CD4-positive, alpha-beta T cell treated with Interleukin-17A for 4 hours (primary cell): ENCODE data around the gene RASEF.
"Not testable (repeated sequence)": the region's sequence is repeated elsewhere in the genome, so short reads cannot be mapped to it uniquely, and the experiment has no call there.

Source experiments
- DNase-seq: peaks from one replicate; pipeline ENCODE4 v3.0.0-alpha.2; 2020; ENCODE audit warnings: mixed read lengths

Gene RASEF

DNA sequence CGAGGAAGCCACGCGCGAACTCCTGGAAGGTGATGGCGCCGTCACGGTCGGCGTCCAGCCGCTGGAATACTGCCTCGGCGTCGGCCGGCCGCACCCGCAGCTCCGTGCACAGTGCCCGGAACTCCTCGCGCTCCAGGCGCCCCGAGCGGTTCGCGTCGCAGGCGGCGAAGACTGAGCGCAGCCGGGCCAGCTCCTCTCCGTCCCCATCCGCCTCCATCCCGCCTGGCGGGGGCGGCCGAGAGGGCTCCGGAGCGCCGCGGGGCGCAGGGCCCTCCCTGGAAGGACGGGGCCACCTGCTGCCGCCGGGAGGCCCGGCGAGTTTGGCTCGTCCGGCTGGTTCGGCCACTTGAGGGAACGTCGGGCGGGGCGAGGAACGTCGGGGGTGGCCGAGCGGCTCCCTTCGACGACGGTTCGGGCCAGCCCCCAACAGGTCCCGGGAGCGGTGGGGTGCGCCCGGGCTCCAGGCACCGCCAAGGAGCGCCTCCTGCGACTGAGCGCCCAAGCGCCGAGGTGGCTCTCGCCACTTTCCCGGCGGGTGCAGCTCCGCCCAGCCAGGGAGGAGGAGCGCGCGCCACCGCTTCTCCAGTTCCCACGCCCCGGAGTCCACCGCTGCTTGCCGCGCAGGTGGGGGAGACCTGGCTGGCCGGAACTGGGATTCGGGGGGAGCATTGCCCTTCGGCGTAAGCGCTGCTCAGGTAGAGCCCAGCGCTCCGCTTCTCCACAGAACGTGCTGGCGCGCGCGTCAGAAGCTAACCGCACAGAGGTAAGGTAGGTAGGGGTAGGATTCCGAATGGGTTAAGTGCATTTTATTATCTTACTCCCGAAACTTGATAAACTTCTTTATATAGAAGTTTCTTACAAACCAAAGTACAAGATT, at the start of gene RASEF:
Gene RASEF, minus strand, starts transcription at position 492 of the 877 bp plus-strand sequence. Its CDS starts 275 bp downstream, at position 217.
- no peak for DNase-seq

DNA sequence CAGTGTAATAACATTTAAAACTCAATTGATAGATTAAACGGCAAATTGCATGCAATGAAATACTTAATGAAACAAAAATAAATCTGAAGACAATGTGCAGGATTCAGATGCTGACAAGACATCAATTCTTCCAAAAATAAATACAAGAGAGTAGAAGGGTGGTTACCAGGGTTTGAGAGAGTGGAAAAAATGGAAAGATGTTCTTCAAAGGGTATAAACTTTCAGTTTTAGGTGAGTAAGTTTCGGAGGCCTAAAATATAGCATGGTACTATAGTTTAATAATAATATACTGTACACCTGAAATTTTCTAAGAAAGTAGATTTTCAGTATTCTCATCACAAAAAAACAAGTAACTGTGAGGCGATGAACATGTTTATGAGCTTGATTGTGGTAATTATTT, 48.2 kb upstream of the RASEF start:
- no peak for DNase-seq

DNA sequence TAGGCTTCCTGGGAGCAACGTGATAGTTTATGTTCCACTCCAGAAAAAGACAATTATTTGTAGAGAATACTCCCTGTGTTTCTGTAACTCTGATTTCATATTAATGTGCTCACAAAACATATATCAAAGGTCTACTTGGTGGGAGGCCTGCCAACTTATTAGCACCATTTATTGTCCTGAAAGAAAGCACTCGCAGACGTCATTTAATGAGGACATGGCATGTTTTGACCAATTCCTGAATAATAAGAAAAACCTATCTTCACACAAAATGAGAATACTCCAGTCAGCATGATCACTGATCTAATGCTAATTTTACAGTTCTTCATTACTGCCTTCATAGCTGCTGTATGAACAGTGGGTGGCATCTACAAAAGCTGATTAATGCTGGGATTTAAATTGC, 46.4 kb upstream of the RASEF start:
- DNase-seq, result no peak

DNA sequence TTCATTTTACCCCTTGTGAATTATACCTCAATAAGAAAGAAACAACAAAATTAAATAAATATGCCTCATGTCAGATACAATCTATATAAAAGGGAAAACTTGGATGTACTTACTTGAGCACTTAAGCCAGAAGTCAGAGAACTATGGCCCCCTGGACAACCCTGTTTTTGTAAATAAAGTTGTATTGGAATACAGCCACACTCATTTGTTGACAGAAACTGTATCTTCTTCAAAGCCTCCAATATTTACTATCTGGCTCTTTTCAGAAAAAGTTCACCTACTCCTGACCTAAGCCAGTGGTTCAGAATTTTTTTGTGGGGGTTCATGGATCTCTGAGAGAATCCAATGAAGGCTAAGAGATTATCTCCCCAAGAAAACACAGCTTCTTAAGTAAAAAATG, 45.3 kb upstream of the RASEF start:
- no peak for DNase-seq

DNA sequence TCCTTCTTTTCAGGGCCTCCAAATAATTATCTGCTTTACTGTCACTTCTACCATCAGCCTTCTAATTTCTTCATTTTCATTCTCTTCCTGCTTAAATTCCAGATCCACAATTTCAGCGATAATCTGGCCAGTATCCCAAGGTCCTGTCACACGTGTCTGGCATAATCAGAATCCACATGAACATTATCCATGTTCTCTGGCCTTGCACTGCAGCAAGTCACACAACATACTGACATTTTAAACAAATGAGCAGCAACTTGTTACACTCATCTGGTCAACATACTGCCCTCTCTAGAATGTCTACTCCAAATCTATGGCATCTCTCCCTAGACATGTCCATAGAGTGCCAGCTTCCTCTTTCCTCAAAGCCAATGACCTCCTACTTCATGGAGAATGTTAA, 43.8 kb upstream of the RASEF start:
- no peak for DNase-seq

DNA sequence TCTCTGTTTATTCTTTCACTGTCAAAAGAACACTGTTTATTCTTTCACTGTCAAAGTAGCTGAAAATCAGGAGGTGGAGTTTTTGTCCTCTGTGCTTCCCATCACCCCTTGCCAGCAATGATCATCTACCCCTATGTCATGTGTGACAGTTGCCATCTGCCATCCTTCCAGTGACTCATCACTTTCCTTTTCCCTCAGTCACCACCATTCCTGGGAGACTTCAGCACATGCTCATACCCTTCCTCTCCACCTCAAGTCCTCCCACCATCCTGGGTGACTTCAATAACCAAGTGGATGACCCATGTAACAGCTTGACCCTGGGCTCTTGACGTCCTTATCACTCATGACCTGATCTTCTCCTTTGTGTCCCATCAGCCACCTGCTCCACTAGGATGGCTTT, 43.3 kb upstream of the RASEF start:
- no peak for DNase-seq

DNA sequence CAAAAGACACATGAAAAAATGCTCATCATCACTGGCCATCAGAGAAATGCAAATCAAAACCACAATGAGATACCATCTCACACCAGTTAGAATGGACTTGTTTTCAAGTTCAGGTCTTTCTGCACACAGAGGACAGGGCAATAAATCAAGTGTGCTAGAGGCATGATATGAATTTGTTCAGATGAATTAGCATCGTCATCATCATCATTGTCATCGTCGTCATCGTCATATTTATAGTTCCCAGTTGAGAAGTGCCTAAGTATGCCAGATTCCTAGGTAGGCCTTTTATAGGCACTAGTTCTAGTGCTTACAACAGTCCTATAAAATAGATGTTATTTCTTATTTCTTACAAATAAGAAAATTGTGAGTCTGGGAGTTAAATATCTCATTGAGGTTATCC, 34.7 kb upstream of the RASEF start:
- DNase-seq, result no peak

DNA sequence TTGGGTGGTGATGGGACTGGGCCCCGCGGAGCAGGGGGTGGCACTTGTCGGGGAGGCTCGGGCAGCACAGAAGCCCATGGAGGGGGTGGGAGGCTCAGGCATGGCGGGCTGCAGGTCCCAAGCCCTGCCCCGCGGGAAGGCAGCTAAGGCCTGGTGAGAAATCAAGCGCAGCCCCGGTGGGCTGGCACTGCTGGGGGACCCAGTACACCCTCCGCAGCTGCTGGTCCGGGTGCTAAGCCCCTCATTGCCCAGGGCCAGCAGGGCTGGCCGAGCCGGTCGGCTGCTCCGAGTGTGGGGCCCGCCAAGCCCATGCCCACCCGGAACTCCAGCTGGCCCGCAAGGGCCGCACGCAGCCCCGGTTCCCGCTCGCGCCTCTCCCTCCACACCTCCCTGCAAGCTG, 30.4 kb upstream of the RASEF start:
- DNase-seq, result not testable (repeated sequence)

DNA sequence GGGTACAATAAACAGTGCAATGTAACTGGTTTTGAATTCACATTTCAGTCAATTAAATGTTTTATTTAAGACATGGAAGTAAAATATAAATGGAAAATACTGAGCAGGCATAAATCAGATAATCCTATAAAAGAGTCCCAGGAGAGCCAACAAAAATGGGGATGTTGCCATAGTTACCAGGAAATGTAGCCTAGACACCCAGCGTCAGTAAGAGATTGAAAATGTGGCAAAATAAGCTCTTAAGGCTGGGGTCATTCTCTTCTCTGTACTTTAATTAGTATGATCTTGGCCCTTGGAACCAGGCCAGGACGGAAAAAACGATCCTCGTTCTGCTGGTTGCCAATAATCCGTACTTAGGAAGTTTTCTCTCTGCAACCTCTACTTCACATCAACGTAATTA, 18.9 kb upstream of the RASEF start:
- DNase-seq, result no peak

DNA sequence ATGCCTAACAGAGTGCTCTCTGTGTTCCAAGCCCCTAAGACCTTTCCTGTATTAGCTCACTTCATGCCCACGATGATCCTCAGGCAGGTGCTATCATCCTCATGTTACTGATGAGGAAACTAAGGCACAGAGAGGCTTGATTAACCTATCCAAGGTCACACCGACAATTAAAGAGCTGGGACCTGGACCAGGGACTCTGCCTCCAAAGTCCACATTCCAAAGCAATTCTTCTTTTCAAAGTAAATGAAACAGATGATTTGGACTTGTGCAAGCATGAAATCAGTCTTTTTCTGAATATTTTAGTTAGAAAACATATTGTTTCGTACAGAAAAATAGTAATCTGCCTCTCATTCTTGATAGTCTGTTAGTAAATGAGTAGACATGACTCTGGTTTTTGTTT, 18.1 kb upstream of the RASEF start:
- no peak for DNase-seq

DNA sequence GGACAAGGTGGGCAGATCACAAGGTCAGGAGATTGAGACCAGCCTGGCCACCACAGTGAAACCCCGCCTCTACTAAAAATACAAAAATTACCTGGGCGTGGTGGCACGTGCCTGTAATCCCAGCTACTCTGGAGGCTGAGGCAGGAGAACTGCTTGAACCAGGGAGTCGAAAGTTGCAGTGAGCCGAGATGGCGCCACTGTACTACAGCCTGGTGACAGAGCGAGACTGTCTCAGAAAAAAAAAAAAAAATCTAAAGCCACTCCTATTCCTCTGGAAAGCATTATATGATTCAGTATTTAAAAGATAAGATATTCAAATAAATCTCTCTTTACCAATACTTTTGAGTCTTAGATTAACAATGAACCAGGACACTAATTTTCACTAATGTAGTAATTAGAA, 13.0 kb upstream of the RASEF start:
- DNase-seq, result not testable (repeated sequence)

DNA sequence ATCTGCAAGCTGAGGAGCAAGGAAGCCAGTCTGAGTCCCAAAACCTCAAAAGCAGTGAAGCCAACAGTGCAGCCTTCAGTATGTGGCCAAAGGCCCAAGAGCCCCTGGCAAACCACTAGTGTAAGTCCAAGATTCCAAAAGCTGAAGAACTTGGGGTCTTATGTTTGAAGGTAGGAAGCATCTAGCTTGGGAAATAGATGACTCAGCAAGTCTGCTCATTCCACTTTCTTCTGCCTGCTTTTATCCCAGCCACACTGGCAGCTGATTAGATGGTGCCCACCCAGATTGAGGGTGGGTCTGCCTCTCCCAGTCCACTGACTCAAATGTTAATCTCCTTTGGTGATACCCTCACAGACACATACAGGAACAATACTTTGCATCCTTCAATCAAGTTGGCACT, 9.6 kb upstream of the RASEF start:
- DNase-seq, result not testable (repeated sequence)

DNA sequence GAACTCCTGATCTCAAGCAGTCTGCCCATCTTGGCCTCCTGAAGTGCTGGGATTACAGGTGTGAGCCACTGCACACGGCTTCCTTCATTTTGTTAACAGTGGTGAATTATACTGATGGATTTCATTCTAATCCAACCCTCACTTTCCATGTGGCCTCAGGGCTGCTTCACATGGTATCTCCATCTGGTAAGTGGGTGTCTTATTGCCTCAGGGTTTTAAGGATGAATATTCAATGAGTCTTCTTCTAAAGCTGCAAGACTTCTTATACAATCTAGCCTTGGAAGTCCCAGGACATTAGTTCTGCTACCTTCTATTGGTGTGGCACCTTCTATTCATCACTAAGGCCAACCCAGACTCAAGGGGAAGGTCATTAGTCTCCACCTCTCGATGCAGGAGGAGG, 8.7 kb upstream of the RASEF start:
- no peak for DNase-seq

DNA sequence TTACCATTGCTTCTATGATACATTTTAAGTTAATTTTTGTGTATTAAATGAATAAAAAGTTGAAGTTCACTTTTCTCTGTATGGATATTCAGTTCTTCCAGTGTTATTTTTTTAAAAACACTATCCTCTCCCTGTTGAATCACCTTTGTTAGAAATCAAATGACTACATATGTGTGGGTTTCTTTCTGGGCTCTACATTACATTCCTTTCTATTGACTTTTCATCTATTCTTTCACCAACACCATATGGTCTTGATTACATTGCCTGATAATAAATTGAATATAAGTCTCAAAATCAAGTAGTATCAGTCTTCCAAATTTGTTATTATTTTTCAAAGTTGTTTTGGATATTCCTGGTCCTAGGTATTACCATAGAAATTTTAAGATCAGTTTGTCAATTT, 7.3 kb upstream of the RASEF start:
- DNase-seq, result no peak

DNA sequence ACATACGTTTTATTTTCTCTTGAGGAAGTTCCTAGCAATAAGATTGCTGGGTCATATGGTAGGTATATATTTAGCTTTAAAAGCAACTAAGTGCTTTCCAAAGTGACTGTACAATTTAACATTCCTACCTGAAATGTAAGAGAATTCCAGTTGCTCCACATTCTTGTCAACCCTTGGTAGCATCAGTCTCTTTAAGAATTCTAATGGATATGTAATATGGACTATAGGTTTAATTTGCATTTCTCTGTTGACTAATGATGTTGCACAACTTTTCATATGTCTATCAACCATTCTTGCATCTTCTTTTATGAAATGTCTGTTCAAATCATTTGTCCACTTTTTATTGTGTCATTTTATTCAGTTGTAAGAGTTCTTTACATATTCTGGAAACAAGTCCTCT, 6.7 kb upstream of the RASEF start:
- DNase-seq, result no peak

DNA sequence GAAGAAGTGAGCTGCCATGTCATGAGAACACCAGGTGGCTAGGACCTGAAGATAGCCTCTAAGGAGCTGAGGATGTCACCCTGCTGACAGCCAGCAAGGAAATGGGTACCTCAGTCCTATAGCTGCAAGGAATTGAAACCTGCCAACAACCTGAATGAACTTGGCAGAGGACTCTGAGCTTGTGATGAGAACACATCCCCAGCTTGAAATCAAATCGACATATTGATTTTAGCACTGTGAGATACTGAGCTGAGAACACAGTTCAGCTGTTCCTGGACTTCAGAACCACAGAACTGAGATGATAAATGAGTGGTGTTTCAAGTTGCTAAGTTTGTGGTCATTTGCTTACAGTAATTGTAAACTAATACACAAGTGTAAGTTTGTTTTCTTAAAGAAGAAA, 5.5 kb upstream of the RASEF start:
- DNase-seq, result no peak

DNA sequence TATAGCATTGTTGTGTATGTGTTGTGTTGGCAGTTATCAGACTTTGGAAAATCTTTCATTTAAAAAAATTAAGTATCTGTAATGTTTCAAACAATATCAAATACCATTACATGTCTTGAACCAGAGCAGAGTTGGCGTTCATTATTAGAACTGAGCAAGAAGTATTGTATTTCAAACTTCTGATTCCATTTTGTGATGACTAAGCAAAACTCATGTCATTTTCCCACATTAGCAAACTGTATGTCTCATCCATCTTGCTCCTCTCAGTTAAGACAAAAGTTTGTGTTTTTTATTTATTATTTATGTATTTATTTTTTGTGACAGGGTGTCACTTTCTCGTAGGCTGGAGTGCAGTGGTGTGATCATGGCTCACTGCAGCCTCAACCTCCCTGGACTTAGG, 4.6 kb upstream of the RASEF start:
- DNase-seq, result no peak

DNA sequence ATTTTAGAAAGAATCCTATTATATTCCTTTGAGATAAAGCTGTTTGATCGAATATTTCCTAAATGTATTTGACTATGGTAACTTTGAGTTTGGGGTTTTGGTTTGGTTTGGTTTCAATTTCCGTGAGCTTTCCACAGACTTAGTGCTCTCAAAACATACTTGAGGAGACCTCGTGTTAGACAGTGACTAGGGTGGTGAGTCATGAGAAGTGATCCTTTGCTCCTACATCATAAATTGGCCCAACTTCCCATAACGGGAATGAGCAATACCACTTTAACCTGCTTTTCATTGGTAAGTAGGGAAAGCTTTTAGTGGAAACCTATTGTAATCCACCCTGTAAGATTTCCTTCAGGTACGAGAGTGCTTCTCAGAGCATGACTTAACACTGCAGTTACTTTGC, 3.8 kb upstream of the RASEF start:
- no peak for DNase-seq

DNA sequence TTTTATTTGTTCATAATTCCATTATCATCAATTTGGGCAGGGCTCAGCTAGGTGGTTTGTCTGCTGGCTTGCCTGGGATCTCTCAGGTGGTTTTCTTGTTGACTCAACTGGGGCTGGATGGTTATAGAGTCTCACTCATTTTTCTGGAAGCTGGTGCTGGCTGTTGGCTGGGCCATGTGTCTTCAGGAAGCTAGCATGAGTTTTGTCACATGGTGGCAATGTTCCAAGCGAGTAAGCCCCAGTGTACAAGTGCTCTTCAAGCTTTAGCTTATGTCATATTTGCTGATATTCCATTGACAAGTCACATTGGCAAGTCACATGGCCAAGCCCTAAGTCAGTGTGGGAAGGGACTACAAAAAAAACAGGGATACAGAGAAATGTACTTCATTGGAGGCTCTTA, 2.3 kb upstream of the RASEF start:
- DNase-seq, result no peak

DNA sequence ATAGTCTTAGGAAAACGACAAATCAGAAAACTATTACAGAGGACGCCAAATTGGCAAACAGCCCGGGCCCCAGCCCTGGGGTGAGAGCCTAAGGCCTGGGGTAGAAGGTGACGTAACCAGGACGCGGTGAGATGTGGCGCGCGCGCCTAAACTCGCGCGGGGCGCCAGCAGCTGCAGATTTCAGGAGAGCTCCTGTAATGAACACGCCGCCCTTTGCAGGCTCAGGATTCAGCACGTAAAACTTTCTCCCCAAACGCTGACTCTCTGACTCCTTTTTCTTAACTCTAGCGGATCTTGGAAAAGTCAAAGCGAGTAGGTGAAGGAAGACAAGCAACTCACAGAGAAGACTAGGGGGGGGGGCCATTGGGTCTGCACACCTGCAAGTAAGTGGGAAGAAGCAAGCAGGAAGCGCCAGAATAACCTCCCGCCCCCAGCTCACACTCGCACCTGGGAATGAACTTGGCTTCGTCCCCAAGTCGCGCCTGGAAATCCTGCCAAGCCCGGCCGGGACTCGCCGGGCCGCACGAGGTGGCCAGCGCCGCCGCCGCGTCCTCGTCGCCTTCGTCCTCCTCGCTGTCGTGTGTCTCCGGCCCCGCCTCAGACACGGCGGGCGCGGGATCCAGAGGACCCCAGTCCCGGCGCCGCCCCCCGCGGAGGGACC, 822 bp downstream of the RASEF start:
- no peak for DNase-seq

DNA sequence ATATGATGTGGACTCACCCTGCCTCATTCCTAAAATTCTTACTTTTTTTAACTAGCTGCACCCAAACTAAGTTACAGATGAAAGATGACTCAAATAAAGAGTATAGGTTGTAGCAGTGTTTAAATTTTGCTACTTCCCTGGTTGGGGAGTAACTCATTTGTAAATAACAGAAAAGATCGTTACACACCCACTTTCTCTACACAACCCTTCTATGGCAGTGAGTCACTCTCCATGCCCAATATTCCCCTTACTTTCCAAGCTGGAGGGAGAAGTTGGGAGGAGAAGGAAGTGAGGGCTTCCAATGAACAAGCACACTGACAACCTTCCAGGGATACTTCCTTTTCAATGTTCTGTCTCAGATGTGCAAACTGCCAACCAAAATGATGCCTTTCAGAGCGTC, 1.9 kb downstream of the RASEF start:
- no peak for DNase-seq

DNA sequence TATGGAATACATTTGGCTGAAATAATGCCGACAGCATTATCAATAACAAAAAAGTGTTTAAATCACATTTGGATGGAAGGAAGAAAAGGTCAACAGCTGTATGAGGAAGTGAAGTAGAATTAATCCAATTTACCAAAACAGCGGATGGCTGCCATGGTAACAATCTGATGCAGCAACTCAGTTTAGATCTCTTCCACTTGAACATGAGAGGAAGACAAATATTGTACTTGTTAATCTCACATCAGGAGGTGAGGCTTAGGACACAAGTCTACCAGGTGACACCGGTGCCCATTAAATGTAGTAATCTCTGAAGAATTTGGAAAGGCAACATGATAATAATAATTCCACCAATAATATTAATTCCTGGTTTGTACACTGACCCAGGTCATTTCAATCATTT, 2.4 kb downstream of the RASEF start:
- DNase-seq, result no peak

DNA sequence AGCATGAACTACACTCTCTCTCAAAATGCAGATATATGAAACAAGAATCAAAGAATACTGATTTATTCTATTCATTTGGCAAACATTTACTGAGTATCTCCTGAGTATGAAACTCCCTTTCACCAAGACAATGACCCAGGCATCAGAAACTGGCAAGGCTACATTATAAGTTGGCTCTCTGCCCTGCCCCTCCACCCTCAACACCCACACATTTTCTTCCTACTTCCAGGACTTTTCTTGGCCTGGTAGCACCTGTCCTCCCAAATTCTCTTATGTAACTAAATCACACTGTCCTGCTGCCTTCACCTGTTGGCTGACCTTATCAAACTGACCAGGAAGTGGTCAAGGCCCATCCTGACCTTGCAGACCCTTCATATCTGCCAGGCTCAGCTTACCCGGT, 3.5 kb downstream of the RASEF start:
- no peak for DNase-seq

DNA sequence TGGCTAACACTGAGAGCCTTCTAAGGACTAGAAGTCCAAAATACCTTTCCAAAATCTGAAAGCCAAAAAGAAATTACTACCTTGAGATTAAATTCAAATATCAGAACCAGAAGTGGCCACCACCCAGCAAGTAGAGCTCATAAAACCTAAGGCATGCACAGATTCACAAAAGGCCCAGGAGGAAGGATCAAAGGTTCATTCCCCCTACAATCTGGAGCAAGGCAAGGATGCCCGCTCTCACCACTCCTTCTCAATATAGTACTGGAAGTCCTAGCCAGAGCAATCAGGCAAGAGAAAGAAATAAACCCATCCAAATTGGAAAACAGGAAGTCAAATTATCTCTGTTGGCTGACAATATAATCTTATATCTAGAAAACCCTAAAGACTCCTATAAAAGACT, 6.0 kb downstream of the RASEF start:
- DNase-seq, result no peak

DNA sequence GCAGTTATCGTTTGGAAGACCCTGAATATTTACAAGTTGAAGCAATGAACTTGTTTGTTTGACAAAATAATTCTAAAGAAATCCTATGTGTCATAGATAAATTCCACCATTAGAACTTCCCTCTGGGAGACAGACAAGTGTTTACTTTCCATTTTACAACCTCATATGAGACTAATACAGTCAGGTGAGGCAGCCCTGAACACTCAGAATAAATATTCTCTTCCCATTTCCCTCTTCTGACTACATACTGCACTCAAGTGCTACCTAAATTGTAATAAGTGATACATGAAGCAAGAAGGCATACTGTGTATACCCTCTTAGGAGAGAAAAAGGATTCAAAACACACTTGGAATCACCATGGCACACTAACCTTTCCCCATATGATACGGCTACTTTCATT, 6.8 kb downstream of the RASEF start:
- no peak for DNase-seq
